ENCODE results near the gene TMCC3.
A peak's percentile ranks its signal among the peaks of the same experiment; 100 is the strongest.

The TMCC3 gene

DNA sequence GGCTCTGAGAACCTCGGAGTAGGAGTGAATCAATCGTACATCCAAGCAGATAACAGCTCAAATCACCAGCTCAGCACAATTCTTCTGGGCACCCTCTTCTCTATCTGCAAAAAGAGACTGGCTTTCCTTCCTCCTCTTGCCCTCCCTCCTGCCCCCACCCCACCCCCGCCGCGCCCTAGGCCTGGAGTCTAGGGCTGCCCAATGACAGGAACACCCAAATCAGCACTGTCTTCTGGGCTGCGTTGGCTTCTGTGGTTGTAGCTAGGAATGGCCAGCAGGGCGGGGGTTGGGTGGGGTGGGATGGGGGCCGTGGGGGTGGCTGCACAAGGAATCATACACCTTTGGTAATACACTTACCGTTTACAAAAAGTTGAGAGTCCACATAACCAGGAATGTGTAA, 28.0 kb upstream of the TMCC3 start:
- TF ChIP-seq CTCF (IDR thresholded peaks at IDR 0.05) (no peak), ZFX (IDR thresholded peaks at IDR 0.05; ENCODE audit: borderline replicate concordance) (no peak)
- 0 out of 2 replicates have a peak overlapping the region, but pooled peaks have one; percentile 30 for H3K27ac ChIP-seq

DNA sequence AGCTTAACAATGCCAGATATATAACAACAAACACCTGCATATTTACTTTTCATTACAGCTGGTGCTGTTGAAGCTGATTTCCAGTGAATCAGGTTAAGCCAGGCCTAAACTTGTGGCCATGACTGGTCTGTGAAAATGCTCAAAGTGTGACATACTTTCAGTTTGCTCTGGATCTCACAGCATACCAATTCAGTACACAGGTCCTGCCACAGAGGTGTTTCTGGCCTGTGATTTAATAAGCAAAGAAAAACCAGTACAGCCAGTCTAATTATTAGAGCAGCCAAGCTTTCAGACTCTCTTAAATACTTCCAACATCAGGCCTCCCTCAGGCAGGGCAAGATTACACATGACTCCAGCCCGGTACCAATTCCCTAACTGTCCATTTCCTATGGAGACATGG, 27.4 kb upstream of the TMCC3 start:
- TF ChIP-seq CTCF (IDR thresholded peaks at IDR 0.05) (no peak), ZFX (IDR thresholded peaks at IDR 0.05; ENCODE audit: borderline replicate concordance) (no peak)
- peak overlapping the region; percentile 30; the same call in 1 of the 2 replicates for H3K27ac ChIP-seq

DNA sequence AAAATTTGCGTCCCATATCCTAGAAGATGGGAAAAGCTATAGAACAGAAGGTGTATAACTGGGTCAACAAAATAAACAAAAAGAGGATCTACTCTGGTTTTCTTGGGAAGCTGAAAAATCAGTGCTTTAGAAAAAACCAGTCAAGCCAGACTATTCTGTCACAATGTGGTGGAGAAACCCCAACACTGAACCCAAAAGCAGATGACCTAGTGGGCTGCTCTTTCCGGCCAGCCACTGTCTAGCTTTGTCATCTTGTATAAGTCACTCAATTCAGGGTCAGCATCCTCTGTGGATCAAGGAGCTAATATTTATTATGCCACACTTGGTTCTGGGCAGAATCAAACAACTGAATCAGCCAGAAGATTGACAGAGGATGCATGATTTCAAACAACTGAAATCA, 26.6 kb upstream of the TMCC3 start:
- TF ChIP-seq ZFX (IDR thresholded peaks at IDR 0.05; ENCODE audit: borderline replicate concordance), result no peak
- TF ChIP-seq CTCF (IDR thresholded peaks at IDR 0.05), result no peak
- H3K27ac ChIP-seq, result no peak overlapping the region

DNA sequence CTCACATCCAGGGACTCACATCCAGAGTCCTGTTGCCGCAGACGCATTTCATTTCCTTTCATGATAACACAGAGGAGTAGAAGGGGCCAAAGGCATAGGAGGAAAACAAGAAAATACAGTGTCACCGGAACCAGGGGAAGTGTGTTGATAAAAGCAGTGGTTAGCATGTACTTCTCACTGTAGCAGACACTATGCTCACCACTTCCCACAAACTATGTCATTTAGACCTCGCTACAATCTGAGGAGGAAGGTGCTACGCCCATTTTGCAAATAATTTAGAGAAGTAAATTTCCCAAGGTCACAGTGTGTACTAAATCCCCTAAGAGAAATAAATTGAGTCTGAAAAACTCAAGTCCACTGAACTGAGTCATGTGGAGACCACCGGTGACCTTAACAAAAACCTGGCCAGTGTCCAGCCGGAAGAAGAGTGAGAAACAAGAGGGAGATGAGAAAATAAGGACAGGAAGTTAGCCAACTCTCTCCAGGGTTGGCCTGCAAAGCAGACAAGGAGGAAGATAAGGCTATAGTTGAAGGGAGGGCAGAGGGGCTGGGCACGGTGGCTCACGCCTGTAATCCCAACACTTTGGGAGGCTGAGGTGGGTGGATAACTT, 25.8 kb upstream of the TMCC3 start:
- H3K27ac ChIP-seq, result no peak overlapping the region
- TF ChIP-seq ZFX (IDR thresholded peaks at IDR 0.05; ENCODE audit: borderline replicate concordance) (no peak), CTCF (IDR thresholded peaks at IDR 0.05) (no peak)

DNA sequence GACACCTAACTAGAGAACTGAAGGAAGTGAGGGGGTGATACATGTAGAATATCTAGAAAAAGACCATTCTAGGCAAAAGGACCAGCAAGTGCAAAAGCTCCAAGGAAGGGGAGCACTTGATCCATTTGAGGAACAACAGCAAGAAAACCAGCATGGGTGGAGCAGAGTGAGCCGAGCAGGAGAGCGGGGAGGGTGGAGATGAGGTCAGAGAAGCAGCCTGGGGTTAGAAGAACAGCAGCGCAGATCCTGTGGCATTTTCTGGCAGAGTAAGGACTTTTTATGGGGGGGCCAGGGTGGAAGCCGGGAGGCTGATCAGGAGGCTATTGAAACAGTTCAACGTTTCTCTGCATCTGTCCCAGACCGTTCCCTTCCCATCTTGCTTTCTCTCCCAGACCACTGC, 24.5 kb upstream of the TMCC3 start:
- no peak overlapping the region for H3K27ac ChIP-seq
- TF ChIP-seq CTCF (IDR thresholded peaks at IDR 0.05) (no peak), ZFX (IDR thresholded peaks at IDR 0.05; ENCODE audit: borderline replicate concordance) (no peak)

- TF ChIP-seq CTCF (IDR thresholded peaks at IDR 0.05) (no peak), ZFX (IDR thresholded peaks at IDR 0.05; ENCODE audit: borderline replicate concordance) (no peak)
- no peak overlapping the region for H3K27ac ChIP-seq
These were observed 23.7 kb upstream of the TMCC3 start for GRCh38 chr12:94674051-94674451.

GRCh38 chr12:94673496-94673895, 23.1 kb upstream of the TMCC3 start:
- TF ChIP-seq ZFX (IDR thresholded peaks at IDR 0.05; ENCODE audit: borderline replicate concordance), result no peak
- no peak for TF ChIP-seq CTCF (IDR thresholded peaks at IDR 0.05)
- no peak overlapping the region for H3K27ac ChIP-seq

Data from 22Rv1 (cell line).